KOPT-K1 (cell line): ENCODE results near the gene ERFL.

Experiments
- H3K27ac ChIP-seq: fragments of 200-600 bp; sonication (generic); 2 replicates; pipeline ENCODE4 v1.5.1; 2016; ENCODE audit warnings: antibody characterized with exemption, mild to moderate bottlenecking, low read depth, low read length; ENCODE audit not compliant: poor library complexity, severe bottlenecking
- H3K36me3 ChIP-seq: fragments of 200-600 bp; sonication (generic); 2 replicates; pipeline ENCODE4 v1.5.1; 2017; ENCODE audit warnings: antibody characterized with exemption, mild to moderate bottlenecking, low read length, moderate library complexity; ENCODE audit not compliant: insufficient read depth
- H3K9me3 ChIP-seq: fragments of 200-600 bp; sonication (generic); 2 replicates; pipeline ENCODE4 v1.5.1; 2017; ENCODE audit warnings: antibody characterized with exemption, low read length, mild to moderate bottlenecking; ENCODE audit not compliant: insufficient read depth, poor library complexity, severe bottlenecking

Gene ERFL

GRCh38 chr19:41872775-41873647 lies 55.2 kb downstream of the ERFL start:
- peak overlapping the region; percentile 86 for H3K27ac ChIP-seq

GRCh38 chr19:41872384-41872774 lies 55.9 kb downstream of the ERFL start:
- Histone ChIP-seq H3K36me3 (peaks cover 55% of the 10 kb centered on the region), H3K27ac (peak overlapping the region; percentile 86)

More at GRCh38 chr19:41872775-41873647, 55.2 kb downstream of the ERFL start:
- H3K36me3 ChIP-seq = peaks cover 49% of the 10 kb centered on the region
- H3K9me3 ChIP-seq = no peaks in the 10 kb centered on the region

GRCh38 chr19:41871573-41872383 lies 56.5 kb downstream of the ERFL start:
- H3K36me3 ChIP-seq = peaks cover 61% of the 10 kb centered on the region

More at GRCh38 chr19:41872384-41872774, 55.9 kb downstream of the ERFL start:
- no peaks in the 10 kb centered on the region for H3K9me3 ChIP-seq

DNA sequence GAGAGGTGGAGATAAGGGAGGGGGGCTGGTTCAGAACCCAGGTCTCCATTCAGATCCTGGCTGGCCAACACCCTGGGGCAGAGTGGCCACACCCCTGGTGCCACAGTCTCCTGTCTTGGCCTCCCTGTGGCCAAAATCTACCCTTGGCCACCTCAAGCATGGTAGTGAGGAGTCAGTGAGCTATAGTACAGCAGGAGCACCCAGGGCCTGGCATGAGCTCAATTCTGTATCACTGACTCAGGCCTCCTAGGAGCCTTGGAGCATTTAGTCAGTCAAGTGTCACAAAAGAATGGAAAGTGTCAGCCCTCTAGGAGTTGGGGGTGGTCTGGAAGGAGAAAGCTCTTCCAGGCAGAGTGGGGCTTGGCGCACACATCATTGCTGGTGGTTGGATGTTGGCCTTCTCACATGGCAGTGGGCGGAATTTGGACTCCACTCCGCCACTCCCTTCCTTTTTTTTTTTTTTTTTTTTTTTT lies 57.8 kb downstream of the ERFL start:
- Histone ChIP-seq H3K36me3 (peaks cover 73% of the 10 kb centered on the region), H3K27ac (peak overlapping the region; percentile 86)

More at GRCh38 chr19:41871573-41872383, 56.5 kb downstream of the ERFL start:
- no peaks in the 10 kb centered on the region for H3K9me3 ChIP-seq
- peak overlapping the region; percentile 86 for H3K27ac ChIP-seq

DNA sequence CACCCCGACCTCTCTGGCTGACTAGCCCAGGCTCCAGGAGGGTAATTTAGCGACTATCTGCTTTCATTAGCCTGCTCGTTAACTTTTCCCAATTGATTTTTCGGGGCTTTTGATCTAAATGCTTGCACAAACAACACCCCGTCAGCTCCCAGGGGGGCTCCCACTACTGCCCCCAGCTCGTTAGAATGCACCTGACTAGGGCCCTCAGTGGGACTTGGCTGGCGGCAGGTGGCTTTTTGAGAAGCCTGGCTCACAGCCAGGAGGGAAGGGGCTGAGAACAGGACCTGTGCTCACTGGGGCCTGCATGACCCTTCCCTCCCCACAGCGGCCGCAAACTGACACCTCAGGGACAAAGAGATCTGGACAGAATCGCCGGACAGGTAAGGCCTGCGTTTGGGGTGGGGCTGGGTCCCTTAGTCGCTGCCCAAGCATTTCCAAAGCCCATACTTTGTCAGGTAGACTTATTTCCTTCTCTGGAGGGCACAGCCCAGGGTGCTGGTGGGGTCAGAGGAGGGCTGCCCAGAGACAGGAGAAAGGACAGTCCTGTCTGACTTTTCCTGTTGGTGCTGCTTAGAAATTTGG lies 58.8 kb downstream of the ERFL start:
- Histone ChIP-seq H3K27ac (peak overlapping the region; percentile 86), H3K9me3 (no peaks in the 10 kb centered on the region), H3K36me3 (peaks cover 83% of the 10 kb centered on the region)

More for the DNA sequence above, 57.8 kb downstream of the ERFL start:
- no peaks in the 10 kb centered on the region for H3K9me3 ChIP-seq

GRCh38 chr19:41868989-41869300 lies 59.3 kb downstream of the ERFL start:
- H3K27ac ChIP-seq = peak overlapping the region; percentile 86
- H3K36me3 ChIP-seq = peaks cover 88% of the 10 kb centered on the region
- H3K9me3 ChIP-seq = no peaks in the 10 kb centered on the region

DNA sequence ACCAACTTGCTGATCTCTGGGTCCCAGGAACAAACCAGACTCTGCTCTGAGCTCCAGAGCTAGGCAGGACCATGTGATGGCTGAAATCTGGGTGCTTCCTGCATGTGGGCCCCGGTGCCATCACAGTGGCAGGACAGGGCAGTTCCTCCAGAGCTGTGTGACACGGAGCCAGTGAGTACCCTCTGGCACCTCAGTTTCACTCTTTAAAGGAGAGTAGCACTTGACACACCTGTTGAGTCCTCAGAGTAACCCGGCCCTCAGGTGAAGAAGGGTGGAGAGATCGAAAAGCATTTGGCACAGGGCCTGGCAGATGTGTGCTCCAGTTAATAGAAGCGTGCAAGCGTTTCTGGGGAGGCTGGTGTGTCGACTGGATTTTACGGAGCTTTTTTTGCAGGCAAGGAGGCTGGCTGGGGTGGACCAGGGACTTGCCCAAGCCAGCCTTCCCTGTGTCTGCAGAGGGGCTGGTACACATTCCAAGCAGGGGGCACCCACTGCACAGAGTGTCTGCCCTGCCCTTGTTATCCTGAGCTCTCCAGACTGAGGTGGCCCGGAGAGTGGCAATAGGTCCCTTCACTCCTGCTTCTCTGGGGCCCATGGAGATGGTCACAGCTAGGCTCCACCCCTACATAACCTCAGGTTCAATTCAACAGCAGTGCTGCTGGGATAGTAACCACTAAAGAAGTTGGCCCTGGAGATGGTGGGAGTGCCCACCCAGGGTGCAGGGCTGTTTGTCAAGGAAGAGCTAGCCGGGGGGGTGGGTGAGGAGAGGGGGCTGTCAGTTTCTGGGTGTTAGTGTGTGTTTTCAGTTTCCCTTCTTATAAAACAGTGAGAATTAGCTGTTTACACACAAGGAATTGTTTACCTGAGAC lies 59.9 kb downstream of the ERFL start:
- Histone ChIP-seq H3K36me3 (peaks cover 94% of the 10 kb centered on the region), H3K9me3 (no peaks in the 10 kb centered on the region), H3K27ac (peak overlapping the region; percentile 86)

DNA sequence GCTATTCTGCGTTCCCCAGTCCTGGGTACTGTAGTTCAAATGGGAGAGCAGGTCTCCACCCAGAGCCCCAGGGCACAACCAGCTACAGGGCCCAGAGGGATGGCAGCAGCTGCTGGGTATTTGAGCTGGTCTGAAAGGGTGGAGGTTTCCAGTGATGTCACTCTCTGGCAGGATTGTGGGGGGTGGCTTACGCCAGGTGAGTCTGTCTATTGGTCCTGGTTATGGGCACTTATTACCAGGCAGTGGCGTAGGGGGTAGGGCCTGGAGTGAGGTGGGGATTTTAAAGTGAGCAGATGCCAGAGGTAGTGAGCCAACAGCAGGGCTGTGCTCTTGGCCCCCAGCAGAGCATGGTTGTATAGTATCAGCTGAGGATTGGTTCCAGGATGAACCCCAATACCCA lies 62.0 kb downstream of the ERFL start:
- Histone ChIP-seq H3K27ac (no peak overlapping the region), H3K36me3 (peaks cover 98% of the 10 kb centered on the region)

GRCh38 chr19:41864374-41864773 lies 63.9 kb downstream of the ERFL start:
- peaks cover 87% of the 10 kb centered on the region for H3K36me3 ChIP-seq
- H3K9me3 ChIP-seq = no peaks in the 10 kb centered on the region
- peak overlapping the region; percentile 18 for H3K27ac ChIP-seq

More for the DNA sequence above, 62.0 kb downstream of the ERFL start:
- no peaks in the 10 kb centered on the region for H3K9me3 ChIP-seq

DNA sequence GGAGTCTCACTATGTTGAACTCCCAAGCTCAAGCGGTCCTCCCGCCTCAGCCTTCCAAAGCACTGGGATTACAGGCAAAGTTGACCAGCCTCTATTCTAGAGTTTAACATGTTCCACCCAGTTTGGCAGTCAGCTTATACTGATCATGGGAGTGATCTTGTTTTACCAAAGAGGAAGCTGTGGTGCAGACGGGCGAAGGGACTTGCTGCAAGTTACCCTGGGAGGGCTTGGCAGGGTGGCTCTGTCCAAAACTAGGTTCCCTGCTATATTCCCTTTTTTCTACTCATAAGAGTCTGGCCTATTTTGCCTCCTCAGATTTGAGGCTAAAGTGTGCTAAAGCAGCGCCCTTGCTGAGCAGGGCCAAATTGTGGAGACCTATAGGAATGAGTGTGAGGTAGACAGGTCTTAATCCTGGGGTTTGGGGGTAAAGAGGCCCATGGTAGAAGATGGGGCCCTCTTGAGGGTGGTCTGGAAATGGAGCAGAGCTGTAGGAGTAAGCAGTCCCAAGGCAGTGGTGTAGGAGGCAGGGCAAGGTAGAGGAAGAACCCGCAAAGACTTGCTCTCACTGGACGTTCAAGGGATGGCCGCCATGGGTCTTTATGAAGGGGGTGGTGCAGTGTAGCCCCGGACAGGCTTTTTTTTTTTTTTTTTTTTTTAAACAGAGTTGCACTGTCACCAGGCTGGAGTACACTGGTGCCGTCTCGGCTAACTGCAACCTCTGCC lies 64.9 kb downstream of the ERFL start:
- Histone ChIP-seq H3K27ac (peak overlapping the region; percentile 32), H3K36me3 (peaks cover 77% of the 10 kb centered on the region), H3K9me3 (no peaks in the 10 kb centered on the region)

DNA sequence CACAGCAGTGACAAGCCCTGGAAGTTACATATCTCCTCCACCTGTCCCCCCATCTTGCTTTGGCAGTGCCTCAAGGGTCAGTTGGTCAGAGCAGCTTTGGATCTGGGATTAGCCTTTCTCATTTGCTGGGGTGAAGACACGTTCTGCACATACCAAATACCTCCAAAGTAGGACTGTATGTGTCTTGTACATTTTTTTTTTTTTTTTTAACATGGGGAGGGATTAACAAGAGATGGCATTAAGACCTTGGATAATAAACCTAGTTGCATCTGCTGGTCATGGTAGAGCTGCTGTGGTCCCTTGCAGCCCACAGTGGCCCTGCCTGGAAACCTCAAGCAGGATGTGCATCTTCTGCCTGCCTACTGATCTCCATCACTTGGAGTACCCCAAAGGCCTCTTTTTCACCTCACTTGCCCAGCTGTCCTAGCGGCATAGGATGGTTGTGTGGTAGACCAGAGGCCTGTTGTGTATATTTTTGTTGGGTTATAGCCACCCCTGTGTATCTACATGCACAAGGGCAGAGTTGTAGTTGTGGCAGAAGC lies 65.7 kb downstream of the ERFL start:
- Histone ChIP-seq H3K27ac (peak overlapping the region; percentile 94), H3K9me3 (no peaks in the 10 kb centered on the region), H3K36me3 (peaks cover 69% of the 10 kb centered on the region)

- Histone ChIP-seq H3K36me3 (peaks cover 62% of the 10 kb centered on the region), H3K9me3 (no peaks in the 10 kb centered on the region), H3K27ac (peak overlapping the region; percentile 94)
Measured at GRCh38 chr19:41861846-41862245, 66.4 kb downstream of the ERFL start.

DNA sequence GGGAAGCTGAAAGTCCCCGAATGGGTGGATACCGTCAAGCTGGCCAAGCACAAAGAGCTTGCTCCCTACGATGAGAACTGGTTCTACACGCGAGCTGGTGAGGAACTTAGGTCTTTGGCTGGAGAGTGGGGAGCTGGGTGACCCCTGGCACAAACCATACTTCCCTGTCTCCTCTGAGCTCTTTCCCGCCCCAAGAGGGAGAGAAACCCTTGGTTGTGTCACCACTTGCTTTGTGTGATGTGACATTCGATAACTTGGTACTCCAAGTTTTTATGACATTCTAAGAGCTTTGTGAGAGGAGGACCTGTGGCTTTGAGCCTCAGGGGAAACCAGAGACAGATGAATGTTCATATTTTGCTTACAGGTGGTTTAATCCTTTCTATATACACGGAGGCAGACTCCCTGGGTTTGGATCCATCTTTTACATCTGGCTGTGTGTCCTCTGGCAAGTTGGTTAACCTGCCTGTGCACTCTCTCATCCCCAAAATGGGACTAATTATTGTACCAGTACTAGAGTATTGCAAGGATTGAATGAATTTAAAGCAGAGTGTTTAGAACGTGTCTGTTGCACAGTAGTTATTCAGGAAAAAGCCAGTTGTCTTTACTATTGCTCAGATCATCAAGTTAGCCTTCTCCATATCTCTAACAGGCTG lies 67.0 kb downstream of the ERFL start:
- Histone ChIP-seq H3K36me3 (peaks cover 56% of the 10 kb centered on the region), H3K9me3 (no peaks in the 10 kb centered on the region), H3K27ac (peak overlapping the region; percentile 94)
